GM18520 (cell line): ENCODE data around the gene RABEP1.

ENCODE experiments used
- ATAC-seq: cut with Tn5 transposase; IDR thresholded peaks from one replicate; pipeline ENCODE4 v1.9.1; 2021; ENCODE audit not compliant: unreplicated experiment

Gene RABEP1

GRCh38 chr17:5264893-5265292 is 17.2 kb upstream of the RABEP1 start:
- no peak for ATAC-seq

GRCh38 chr17:5269241-5269960 is 12.7 kb upstream of the RABEP1 start:
- ATAC-seq, result no peak

- no peak for ATAC-seq
Measured at GRCh38 chr17:5272322-5272721, 9.8 kb upstream of the RABEP1 start.

GRCh38 chr17:5282642-5283217 is 646 bp downstream of the RABEP1 start:
- ATAC-seq, result no peak

- ATAC-seq, result no peak
Measured at GRCh38 chr17:5283571-5284315, 1.7 kb downstream of the RABEP1 start.

GRCh38 chr17:5284681-5285080 is 2.6 kb downstream of the RABEP1 start:
- no peak for ATAC-seq

GRCh38 chr17:5286846-5287245 is 4.8 kb downstream of the RABEP1 start:
- no peak for ATAC-seq

- no peak for ATAC-seq
Measured at GRCh38 chr17:5291683-5292350, 9.7 kb downstream of the RABEP1 start.

- no peak for ATAC-seq
Measured at GRCh38 chr17:5297245-5297644, 15.2 kb downstream of the RABEP1 start.

GRCh38 chr17:5299383-5299782 is 17.3 kb downstream of the RABEP1 start:
- ATAC-seq, result no peak

- ATAC-seq, result no peak
Measured at GRCh38 chr17:5304636-5305035, 22.6 kb downstream of the RABEP1 start.

GRCh38 chr17:5309851-5310250 is 27.8 kb downstream of the RABEP1 start:
- no peak for ATAC-seq

GRCh38 chr17:5325851-5326250 is 43.8 kb downstream of the RABEP1 start:
- ATAC-seq, result no peak

GRCh38 chr17:5329784-5330557 is 47.9 kb downstream of the RABEP1 start:
- ATAC-seq, result peak; percentile 72

- ATAC-seq, result no peak
Measured at GRCh38 chr17:5330981-5331380, 48.9 kb downstream of the RABEP1 start.

GRCh38 chr17:5331506-5331905 is 49.4 kb downstream of the RABEP1 start:
- ATAC-seq, result no peak

- no peak for ATAC-seq
Measured at GRCh38 chr17:5344914-5345313, 62.8 kb downstream of the RABEP1 start.

GRCh38 chr17:5352681-5353289 is 70.7 kb downstream of the RABEP1 start:
- no peak for ATAC-seq

- no peak for ATAC-seq
Measured at GRCh38 chr17:5354310-5354709, 72.2 kb downstream of the RABEP1 start.

GRCh38 chr17:5354886-5355415 is 72.9 kb downstream of the RABEP1 start:
- ATAC-seq, result no peak
